ENCODE data around the gene VSIG8.

The VSIG8 gene

GRCh38 chr1:159881622-159882526 lies 19.4 kb upstream of the VSIG8 start:
- H3K4me3 ChIP-seq (replicated peaks; ENCODE audit: low read depth, low read length) = no peak overlapping the region
- no peaks in the 10 kb centered on the region for H3K36me3 ChIP-seq (ENCODE audit: control insufficient read depth, insufficient read depth, low read length)
- TF ChIP-seq CTCF (IDR thresholded peaks at IDR 0.05; ENCODE audit: insufficient read depth, low read length, poor library complexity, severe bottlenecking) = no peak
- DNase-seq (ENCODE audit: extremely low read depth, insufficient read length) = no peak
- no peaks in the 10 kb centered on the region for H3K27me3 ChIP-seq (replicated peaks; ENCODE audit: control insufficient read depth, insufficient read depth, low read length)

GRCh38 chr1:159880430-159880829 lies 18.0 kb upstream of the VSIG8 start:
- no peak for TF ChIP-seq CTCF (IDR thresholded peaks at IDR 0.05; ENCODE audit: insufficient read depth, low read length, poor library complexity, severe bottlenecking)
- no peak overlapping the region for H3K4me3 ChIP-seq (replicated peaks; ENCODE audit: low read depth, low read length)
- no peaks in the 10 kb centered on the region for H3K27me3 ChIP-seq (replicated peaks; ENCODE audit: control insufficient read depth, insufficient read depth, low read length)
- DNase-seq (ENCODE audit: extremely low read depth, insufficient read length) = no peak
- H3K36me3 ChIP-seq (ENCODE audit: control insufficient read depth, insufficient read depth, low read length) = no peaks in the 10 kb centered on the region

- no peak for DNase-seq (ENCODE audit: extremely low read depth, insufficient read length)
- no peak for TF ChIP-seq CTCF (IDR thresholded peaks at IDR 0.05; ENCODE audit: insufficient read depth, low read length, poor library complexity, severe bottlenecking)
- Histone ChIP-seq H3K36me3 (ENCODE audit: control insufficient read depth, insufficient read depth, low read length) (no peaks in the 10 kb centered on the region), H3K27me3 (replicated peaks; ENCODE audit: control insufficient read depth, insufficient read depth, low read length) (no peaks in the 10 kb centered on the region), H3K4me3 (replicated peaks; ENCODE audit: low read depth, low read length) (no peak overlapping the region)
Measured at GRCh38 chr1:159879977-159880376, 17.5 kb upstream of the VSIG8 start.

- no peak for TF ChIP-seq CTCF (IDR thresholded peaks at IDR 0.05; ENCODE audit: insufficient read depth, low read length, poor library complexity, severe bottlenecking)
- H3K4me3 ChIP-seq (replicated peaks; ENCODE audit: low read depth, low read length) = no peak overlapping the region
- H3K27me3 ChIP-seq (replicated peaks; ENCODE audit: control insufficient read depth, insufficient read depth, low read length) = no peaks in the 10 kb centered on the region
- no peaks in the 10 kb centered on the region for H3K36me3 ChIP-seq (ENCODE audit: control insufficient read depth, insufficient read depth, low read length)
- DNase-seq (ENCODE audit: extremely low read depth, insufficient read length) = no peak
Measured at GRCh38 chr1:159879136-159879535, 16.7 kb upstream of the VSIG8 start.

GRCh38 chr1:159877695-159878444 lies 15.4 kb upstream of the VSIG8 start:
- Histone ChIP-seq H3K36me3 (ENCODE audit: control insufficient read depth, insufficient read depth, low read length) (no peaks in the 10 kb centered on the region), H3K27me3 (replicated peaks; ENCODE audit: control insufficient read depth, insufficient read depth, low read length) (no peaks in the 10 kb centered on the region), H3K4me3 (replicated peaks; ENCODE audit: low read depth, low read length) (no peak overlapping the region)
- no peak for TF ChIP-seq CTCF (IDR thresholded peaks at IDR 0.05; ENCODE audit: insufficient read depth, low read length, poor library complexity, severe bottlenecking)
- DNase-seq (ENCODE audit: extremely low read depth, insufficient read length) = no peak
